GM12875 (cell line): ENCODE results near the gene ELMO1.

Experiments
- H3K4me3 ChIP-seq: one replicate; pipeline ENCODE4 v1.5.1; 2011; ENCODE audit warnings: low read depth, low read length, control low read depth
- CTCF ChIP-seq: IDR thresholded peaks from 2 replicates; pipeline ENCODE4 v1.5.1; 2011; ENCODE audit warnings: low read depth, mild to moderate bottlenecking, control low read depth, inconsistent platforms, low read length, moderate library complexity, borderline replicate concordance; ENCODE audit not compliant: insufficient read depth

ELMO1 gene

DNA sequence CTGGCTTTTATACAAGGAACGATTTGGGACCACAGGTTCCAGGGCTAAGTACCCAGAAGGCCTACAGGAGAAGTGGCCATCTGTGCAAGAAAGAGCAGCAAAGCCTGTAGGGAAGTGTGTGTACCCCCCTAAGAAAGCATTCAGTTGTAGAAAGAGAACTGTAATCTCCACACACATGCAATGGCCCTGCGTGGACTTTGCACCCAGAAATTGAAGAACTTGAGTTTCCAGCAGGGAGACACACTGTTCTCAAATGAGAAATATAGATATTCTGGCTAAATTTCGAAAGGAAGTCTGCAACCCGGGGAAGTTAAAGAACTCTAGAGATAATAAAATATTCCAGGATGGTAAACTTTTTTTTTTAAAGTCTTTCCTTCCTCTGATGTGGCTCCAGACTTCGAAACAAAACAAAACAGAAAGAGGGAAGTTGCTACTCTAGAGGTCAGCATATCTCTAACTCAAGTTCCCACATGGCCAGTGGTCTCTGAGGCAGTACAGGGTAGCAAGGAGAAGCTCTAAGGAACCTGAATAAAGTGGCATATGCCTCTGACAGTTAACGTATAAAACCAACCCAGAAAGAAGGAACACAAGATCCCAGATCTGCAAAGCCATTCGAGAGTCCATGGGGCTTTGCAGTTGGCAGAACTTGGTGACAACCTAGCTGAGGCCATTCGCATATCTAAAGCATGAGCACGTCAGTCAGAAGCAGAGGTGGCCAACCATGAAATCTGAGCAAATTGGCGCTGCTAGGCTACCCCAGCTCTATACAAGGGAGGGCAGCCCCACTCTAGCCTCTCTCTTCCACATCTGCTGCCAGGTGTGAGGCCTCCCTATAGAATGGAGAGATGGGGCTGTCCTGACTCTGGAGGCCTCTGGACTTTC is 56.6 kb downstream of the ELMO1 start:
- H3K4me3 ChIP-seq: no peak overlapping the region
- TF ChIP-seq CTCF: no peak

DNA sequence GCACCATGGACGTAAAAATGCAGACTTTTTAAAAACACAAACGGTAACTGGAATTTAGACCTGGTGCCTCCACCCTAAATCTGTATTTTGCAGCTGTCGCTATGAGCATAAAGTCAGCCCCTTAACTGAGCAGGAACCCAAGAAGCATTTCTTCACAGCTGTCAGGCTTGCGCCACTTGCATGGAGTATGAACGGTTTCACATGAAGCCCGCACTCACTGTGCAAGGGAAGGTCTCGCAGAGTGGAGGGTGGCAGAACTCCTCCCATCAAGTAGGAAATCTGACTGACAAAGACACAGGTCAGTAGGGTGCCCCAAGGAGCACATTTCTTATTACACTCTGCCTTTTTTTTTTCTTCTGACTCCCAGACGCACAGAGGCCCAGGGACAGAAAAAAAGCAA is 58.5 kb downstream of the ELMO1 start:
- no peak for TF ChIP-seq CTCF
- no peak overlapping the region for H3K4me3 ChIP-seq

- no peak overlapping the region for H3K4me3 ChIP-seq
- no peak for TF ChIP-seq CTCF
Measured at GRCh38 chr7:37388811-37389210, 59.9 kb downstream of the ELMO1 start.

GRCh38 chr7:37385787-37386186 is 62.9 kb downstream of the ELMO1 start:
- no peak for TF ChIP-seq CTCF
- H3K4me3 ChIP-seq: no peak overlapping the region

DNA sequence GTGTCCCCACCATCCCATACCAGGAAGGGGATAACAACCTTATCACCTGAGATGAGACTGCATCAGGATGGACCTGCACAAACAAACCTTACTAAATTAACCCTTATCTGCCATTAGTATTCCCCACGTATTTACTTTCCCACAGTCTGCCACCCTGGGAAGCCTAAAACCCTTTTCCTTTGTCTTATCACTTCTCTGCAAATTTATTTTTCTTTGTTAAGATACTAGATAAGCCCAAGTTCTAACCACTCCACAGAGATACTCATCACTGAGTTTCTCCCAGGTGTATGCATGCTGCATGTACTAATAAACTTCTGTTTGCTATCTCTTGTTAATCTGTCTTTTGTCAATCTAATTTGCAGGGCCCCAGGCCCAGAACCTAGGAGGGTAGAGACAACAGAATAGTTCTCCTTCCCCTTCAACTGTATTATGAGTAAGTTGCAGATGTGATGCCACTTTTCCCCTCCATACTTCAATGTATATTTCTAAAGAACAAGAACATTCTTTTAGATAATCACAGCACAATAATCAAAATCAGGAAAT is 66.0 kb downstream of the ELMO1 start:
- TF ChIP-seq CTCF: no peak
- H3K4me3 ChIP-seq: no peak overlapping the region

- TF ChIP-seq CTCF: no peak
- H3K4me3 ChIP-seq: no peak overlapping the region
Measured at GRCh38 chr7:37380831-37381230, 67.8 kb downstream of the ELMO1 start.
